OCI-LY7 (cell line): Measurements from ENCODE around the gene PUM1.

Experiments used
- CTCF ChIP-seq: fragments of 200-600 bp; sonication (generic); conservative IDR thresholded peaks from 2 replicates; pipeline ENCODE4 v1.5.1; 2014; ENCODE audit warnings: mild to moderate bottlenecking, antibody characterized with exemption, low read length, moderate library complexity, mixed read lengths
- EZH2phosphoT487 ChIP-seq: fragments of 200-600 bp; sonication (generic); IDR thresholded peaks from 2 replicates; pipeline ENCODE4 v1.6.1; 2018; ENCODE audit warnings: low read depth, borderline replicate concordance, mild to moderate bottlenecking, mixed run types, antibody characterized with exemption, low read length, moderate library complexity, mixed read lengths

GRCh38 chr1:30942326-30942963 lies 123.1 kb downstream of the PUM1 start:
- TF ChIP-seq CTCF = no peak
- TF ChIP-seq EZH2phosphoT487 = no peak
